ENCODE measurements around the gene MAN2C1.

Gene MAN2C1

GRCh38 chr15:75307778-75308390 is 60.5 kb downstream of the MAN2C1 start:
- DNase-seq (ENCODE audit: low read depth): no peak

GRCh38 chr15:75306188-75306587 is 62.2 kb downstream of the MAN2C1 start:
- no peak for DNase-seq (ENCODE audit: low read depth)
